HepG2 (cell line): Measurements from ENCODE around the gene LINC00237. TPM values are rescaled to one million over a fixed set of nuclear protein-coding genes. Genes with fewer than 3 reads are reported as not detected.

Experiments used
- ARNTL ChIP-seq: sonication (generic); formaldehyde crosslinking; IDR thresholded peaks from 2 replicates; pipeline ENCODE4 v1.4.0; 2020; ENCODE audit warnings: mild to moderate bottlenecking, missing genetic modification reagents
- CCAR2 ChIP-seq: fragments of 200-400 bp; formaldehyde crosslinking; optimal IDR thresholded peaks from 2 replicates; pipeline ENCODE3; 2018; ENCODE audit warnings: low read depth, mild to moderate bottlenecking, low read length, moderate library complexity
- CEBPB ChIP-seq: IDR thresholded peaks from 2 replicates; pipeline ENCODE4 v1.6.1; 2011; ENCODE audit warnings: low read depth, low read length, improper control_type of control experiment, borderline replicate concordance
- CHD2 ChIP-seq: IDR thresholded peaks from 2 replicates; pipeline ENCODE4 v1.6.1; 2011; ENCODE audit warnings: low read depth, low read length, improper control_type of control experiment
- CTCF ChIP-seq: sonication (generic); formaldehyde crosslinking; IDR thresholded peaks from 2 replicates; pipeline ENCODE4 v1.5.0; 2020; ENCODE audit warnings: mild to moderate bottlenecking, missing genetic modification reagents, moderate library complexity
- KLF12 ChIP-seq: sonication (generic); formaldehyde crosslinking; IDR thresholded peaks from 2 replicates; pipeline ENCODE4 v1.4.0; 2020; ENCODE audit warnings: missing genetic modification reagents, borderline replicate concordance
- KLF9 ChIP-seq: IDR thresholded peaks from 2 replicates; pipeline ENCODE4 v1.6.1; 2016; ENCODE audit warnings: low read depth
- LCORL ChIP-seq, 2 experiments: fragments of 450-650 bp in 1 of 2; sonication (generic) in 1 of 2; formaldehyde crosslinking in 1 of 2; IDR thresholded peaks; 2 replicates each; pipeline versions ENCODE4 v1.5.0 to v1.6.1; 2017 to 2020; ENCODE audit warnings: antibody characterized with exemption in 1 of 2, missing genetic modification reagents in 1 of 2
- MIXL1 ChIP-seq: IDR thresholded peaks from 2 replicates; pipeline ENCODE4 v1.6.1; 2016
- MXD4 ChIP-seq: IDR thresholded peaks from 2 replicates; pipeline ENCODE4 v1.6.1; 2016; ENCODE audit warnings: mild to moderate bottlenecking, missing biosample characterization, missing genetic modification reagents
- MXI1 ChIP-seq: IDR thresholded peaks from 3 replicates; pipeline ENCODE4 v1.6.1; 2012; ENCODE audit warnings: low read depth, low read length, inconsistent platforms, borderline replicate concordance
- NFKB2 ChIP-seq: sonication (generic); formaldehyde crosslinking; IDR thresholded peaks from 2 replicates; pipeline ENCODE4 v1.4.0; 2020; ENCODE audit warnings: missing genetic modification reagents, borderline replicate concordance
- NFYC ChIP-seq: IDR thresholded peaks from 2 replicates; pipeline ENCODE4 v1.6.1; 2016; ENCODE audit warnings: missing genetic modification reagents, missing compliant biosample characterization
- ONECUT2 ChIP-seq: sonication (generic); formaldehyde crosslinking; IDR thresholded peaks from 2 replicates; pipeline ENCODE4 v1.4.0; 2020; ENCODE audit warnings: missing genetic modification reagents
- TARDBP ChIP-seq: sonication (generic); formaldehyde crosslinking; IDR thresholded peaks from 2 replicates; pipeline ENCODE4 v1.8.0; 2022; ENCODE audit warnings: mild to moderate bottlenecking, missing genetic modification reagents
- TOPORS ChIP-seq: sonication (generic); formaldehyde crosslinking; IDR thresholded peaks from 2 replicates; pipeline ENCODE4 v1.8.0; 2023; ENCODE audit warnings: mild to moderate bottlenecking, missing genetic modification reagents
- ZFP1 ChIP-seq: IDR thresholded peaks from 2 replicates; pipeline ENCODE4 v1.6.1; 2016
- ZNF383 ChIP-seq: sonication (generic); formaldehyde crosslinking; IDR thresholded peaks from 2 replicates; pipeline ENCODE4 v1.4.0; 2020; ENCODE audit warnings: missing genetic modification reagents, mild to moderate bottlenecking, borderline replicate concordance
- ZNF44 ChIP-seq: sonication (generic); formaldehyde crosslinking; IDR thresholded peaks from 2 replicates; pipeline ENCODE4 v1.5.1; 2020; ENCODE audit warnings: mild to moderate bottlenecking, missing genetic modification reagents
- ZNF501 ChIP-seq: sonication (generic); formaldehyde crosslinking; IDR thresholded peaks from 2 replicates; pipeline ENCODE4 v1.5.1; 2020; ENCODE audit warnings: mild to moderate bottlenecking, moderate library complexity, missing genetic modification reagents
- ZNF567 ChIP-seq: sonication (generic); formaldehyde crosslinking; IDR thresholded peaks from 2 replicates; pipeline ENCODE4 v1.8.1; 2023; ENCODE audit warnings: mild to moderate bottlenecking, missing genetic modification reagents, borderline replicate concordance
- ZNF713 ChIP-seq: sonication (generic); formaldehyde crosslinking; IDR thresholded peaks from 2 replicates; pipeline ENCODE4 v1.4.0; 2020; ENCODE audit warnings: mild to moderate bottlenecking, missing genetic modification reagents
- ZNF883 ChIP-seq: sonication (generic); formaldehyde crosslinking; IDR thresholded peaks from 2 replicates; pipeline ENCODE4 v1.5.1; 2020; ENCODE audit warnings: mild to moderate bottlenecking, missing genetic modification reagents; ENCODE audit errors: not compliant biosample characterization
- ZSCAN25 ChIP-seq: sonication (generic); formaldehyde crosslinking; IDR thresholded peaks from 2 replicates; pipeline ENCODE4 v1.8.0; 2022; ENCODE audit warnings: mild to moderate bottlenecking, missing genetic modification reagents
- polyA plus RNA-seq, 8 experiments: library from polyadenylated mRNA; depleted of rRNA in 3 of 8; stranded (reverse) in 7 of 8; unstranded in 1 of 8; fragments of >200 nt; fragmentation: Illumina TruSeq in 4 of 8; extraction: Trizol in 4 of 8; gene quantifications; 2 replicates each; pipeline versions ENCODE4 v1.2.1 to v1.2.3, GENCODE V29; 2011 to 2016; ENCODE audit warnings: low read depth in 4 of 8, missing spikeins in 1 of 8, mixed read lengths in 1 of 8; ENCODE audit not compliant: insufficient read depth in 1 of 8
- total RNA-seq, 5 experiments: library from RNA; depleted of rRNA; stranded (reverse); fragments of >200 nt; fragmentation: Illumina TruSeq; extraction: Trizol; gene quantifications; 2 replicates each; pipeline ENCODE4 v1.2.3, GENCODE V29; 2016; ENCODE audit warnings: low read depth in 1 of 5
- TF ChIP-seq, protein P1 (sequence below): sonication (generic); formaldehyde crosslinking; IDR thresholded peaks from 2 replicates; pipeline ENCODE4 v1.5.0; 2020; ENCODE audit warnings: missing genetic modification reagents
- TF ChIP-seq, protein P2 (sequence below), 2 experiments: sonication (generic) in 1 of 2; formaldehyde crosslinking in 1 of 2; IDR thresholded peaks; 2 replicates each; pipeline versions ENCODE4 v1.5.1 to v1.6.1; 2011 to 2020; ENCODE audit warnings: borderline replicate concordance in 1 of 2, low read depth in 1 of 2, low read length in 1 of 2, mild to moderate bottlenecking in 1 of 2, missing genetic modification reagents in 1 of 2, moderate library complexity in 1 of 2

Gene LINC00237
- total and polyA plus RNA-seq, 2 of the 13 experiments (the other 11 are each of a cell fraction or from before 2014, with no cell fraction given): not detected

- TF ChIP-seq TARDBP (CRISPR knock-in tag) (no peak; the same call in 1 of the 2 replicates), ZNF713 (CRISPR knock-in tag) (peak; percentile 44; the same call in 1 of the 2 replicates), KLF12 (CRISPR knock-in tag) (0 out of 2 replicates have a peak, but pooled peaks have one; percentile 7), MXD4 (CRISPR knock-in tag) (0 out of 2 replicates have a peak, but pooled peaks have one; percentile 12), CTCF (CRISPR knock-in tag) (peak; percentile 58), NFYC (0 out of 2 replicates have a peak, but pooled peaks have one; percentile 6), ONECUT2 (0 out of 2 replicates have a peak, but pooled peaks have one; percentile 8), MIXL1 (CRISPR knock-in tag) (peak; percentile 12; the same call in 1 of the 2 replicates), ZNF501 (peak; percentile 72), ZNF44 (peak; percentile 62; the same call in 1 of the 2 replicates), ZNF883 (CRISPR knock-in tag) (no peak), MXI1 (no peak), TOPORS (CRISPR knock-in tag) (0 out of 2 replicates have a peak, but pooled peaks have one; percentile 3), CEBPB (no peak), ARNTL (CRISPR knock-in tag) (no peak), ZSCAN25 (CRISPR knock-in tag) (peak; percentile 58; the same call in 1 of the 2 replicates), CHD2 (no peak), ZFP1 (CRISPR knock-in tag) (no peak), ZNF383 (CRISPR knock-in tag) (0 out of 2 replicates have a peak, but pooled peaks have one; percentile 56), CCAR2 (peak; percentile 37), LCORL (IDR thresholded peaks at IDR 0.05) (no peak), LCORL (CRISPR knock-in tag; IDR thresholded peaks at IDR 0.05) (no peak; the same call in 1 of the 2 replicates), NFKB2 (0 out of 2 replicates have a peak, but pooled peaks have one; percentile 3), ZNF567 (CRISPR knock-in tag) (0 out of 2 replicates have a peak, but pooled peaks have one; percentile 82), KLF9 (CRISPR knock-in tag) (peak; percentile 77)
- TF ChIP-seq, protein P1, sequence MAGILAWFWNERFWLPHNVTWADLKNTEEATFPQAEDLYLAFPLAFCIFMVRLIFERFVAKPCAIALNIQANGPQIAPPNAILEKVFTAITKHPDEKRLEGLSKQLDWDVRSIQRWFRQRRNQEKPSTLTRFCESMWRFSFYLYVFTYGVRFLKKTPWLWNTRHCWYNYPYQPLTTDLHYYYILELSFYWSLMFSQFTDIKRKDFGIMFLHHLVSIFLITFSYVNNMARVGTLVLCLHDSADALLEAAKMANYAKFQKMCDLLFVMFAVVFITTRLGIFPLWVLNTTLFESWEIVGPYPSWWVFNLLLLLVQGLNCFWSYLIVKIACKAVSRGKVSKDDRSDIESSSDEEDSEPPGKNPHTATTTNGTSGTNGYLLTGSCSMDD: no peak
- TF ChIP-seq, protein P2, sequence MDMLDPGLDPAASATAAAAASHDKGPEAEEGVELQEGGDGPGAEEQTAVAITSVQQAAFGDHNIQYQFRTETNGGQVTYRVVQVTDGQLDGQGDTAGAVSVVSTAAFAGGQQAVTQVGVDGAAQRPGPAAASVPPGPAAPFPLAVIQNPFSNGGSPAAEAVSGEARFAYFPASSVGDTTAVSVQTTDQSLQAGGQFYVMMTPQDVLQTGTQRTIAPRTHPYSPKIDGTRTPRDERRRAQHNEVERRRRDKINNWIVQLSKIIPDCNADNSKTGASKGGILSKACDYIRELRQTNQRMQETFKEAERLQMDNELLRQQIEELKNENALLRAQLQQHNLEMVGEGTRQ (IDR thresholded peaks at IDR 0.05; ENCODE audit: low read depth, low read length): no peak
- TF ChIP-seq, protein P2 (CRISPR knock-in tag; IDR thresholded peaks at IDR 0.05; ENCODE audit: borderline replicate concordance): no peak
Observed at GRCh38 chr20:21125072-21125848, 19.1 kb upstream of the LINC00237 start (continued).
